WTC11 (cell line): ENCODE data around the gene SMAD3.

Experiments used
- CBFB ChIP-seq: sonication (generic); formaldehyde crosslinking; IDR thresholded peaks from 2 replicates; pipeline ENCODE4 v1.8.1; 2022; ENCODE audit warnings: mild to moderate bottlenecking, low read depth, missing genetic modification reagents
- SMAD3 ChIP-seq: sonication (generic); formaldehyde crosslinking; IDR thresholded peaks from 2 replicates; pipeline ENCODE4 v1.8.0; 2022; ENCODE audit warnings: missing genetic modification reagents, mild to moderate bottlenecking, borderline replicate concordance

- no peak for TF ChIP-seq CBFB (CRISPR knock-in tag)
- no peak for TF ChIP-seq SMAD3 (CRISPR knock-in tag)
Observed at GRCh38 chr15:67157521-67158252, 92.3 kb downstream of the SMAD3 start.
